Anterior cingulate cortex (tissue), 58 donors: ENCODE data around the gene COL24A1.
"Not testable (repeated sequence)": the region's sequence is repeated elsewhere in the genome, so short reads cannot be mapped to it uniquely, and the experiment has no call there.

Experiments
- DNase-seq, 58 donors: peaks; one replicate each; lab custom pipeline; 2025; lab: John Stamatoyannopoulos, UW

The COL24A1 gene

DNA sequence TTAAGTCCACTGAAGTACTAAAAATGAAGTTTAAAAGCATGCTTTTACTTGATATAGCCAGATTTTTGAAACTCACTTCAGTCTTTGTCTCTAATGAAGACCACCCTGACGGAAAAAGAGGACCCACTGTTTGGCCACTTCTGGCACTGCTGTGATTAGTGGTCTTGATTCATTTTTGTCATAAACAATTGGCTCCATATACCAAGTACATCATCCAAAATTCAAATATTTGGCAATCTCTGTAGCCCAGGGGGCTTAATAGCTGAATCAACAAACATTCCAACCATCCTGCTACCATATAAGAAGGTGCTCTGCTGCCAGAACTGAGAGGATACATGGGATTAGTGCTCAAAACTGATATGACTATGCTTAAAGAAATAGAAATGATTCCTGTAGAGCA lies 156.0 kb downstream of the COL24A1 start:
- DNase-seq = no peak

GRCh38 chr1:85998105-85998855 lies 158.3 kb downstream of the COL24A1 start:
- no peak for DNase-seq

GRCh38 chr1:85992791-85993190 lies 163.8 kb downstream of the COL24A1 start:
- DNase-seq = no peak

GRCh38 chr1:85991261-85991660 lies 165.3 kb downstream of the COL24A1 start:
- DNase-seq = no peak

DNA sequence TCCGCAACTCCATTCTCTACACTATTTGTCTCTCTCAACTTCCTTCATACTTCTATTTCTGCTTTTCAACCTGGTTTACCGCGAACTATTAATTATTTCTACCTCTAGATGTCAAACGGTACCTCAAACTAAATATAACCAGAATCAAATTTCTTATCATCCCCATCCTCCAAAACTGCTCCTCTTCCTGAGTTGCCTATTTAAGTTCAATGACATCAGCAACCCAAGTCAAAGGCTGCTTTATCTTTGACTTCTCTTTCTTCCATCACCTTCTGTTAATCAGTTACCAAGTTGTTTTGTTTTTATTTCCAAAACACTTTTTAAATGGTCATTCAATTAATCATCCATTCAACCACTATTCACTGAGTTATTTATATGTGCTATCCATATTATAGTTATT lies 171.9 kb downstream of the COL24A1 start:
- DNase-seq = no peak

DNA sequence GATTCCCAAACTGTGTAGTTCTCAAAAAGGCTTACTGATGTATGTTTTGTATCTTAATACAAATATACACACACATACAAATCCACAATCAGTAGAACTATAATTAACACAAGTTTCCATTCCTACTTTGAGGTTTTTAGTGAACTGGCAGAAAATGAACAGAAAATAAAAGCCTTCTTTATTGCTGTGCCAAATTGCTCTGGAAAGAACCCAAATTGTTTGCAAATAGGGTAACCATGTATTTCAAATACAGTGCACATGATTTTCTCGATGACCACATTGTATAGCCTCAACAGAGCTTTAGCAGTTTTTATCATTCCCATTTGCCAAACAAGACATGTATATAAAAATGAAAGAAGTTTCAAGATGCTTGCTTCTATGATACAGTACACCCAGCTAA lies 173.3 kb downstream of the COL24A1 start:
- DNase-seq = no peak

DNA sequence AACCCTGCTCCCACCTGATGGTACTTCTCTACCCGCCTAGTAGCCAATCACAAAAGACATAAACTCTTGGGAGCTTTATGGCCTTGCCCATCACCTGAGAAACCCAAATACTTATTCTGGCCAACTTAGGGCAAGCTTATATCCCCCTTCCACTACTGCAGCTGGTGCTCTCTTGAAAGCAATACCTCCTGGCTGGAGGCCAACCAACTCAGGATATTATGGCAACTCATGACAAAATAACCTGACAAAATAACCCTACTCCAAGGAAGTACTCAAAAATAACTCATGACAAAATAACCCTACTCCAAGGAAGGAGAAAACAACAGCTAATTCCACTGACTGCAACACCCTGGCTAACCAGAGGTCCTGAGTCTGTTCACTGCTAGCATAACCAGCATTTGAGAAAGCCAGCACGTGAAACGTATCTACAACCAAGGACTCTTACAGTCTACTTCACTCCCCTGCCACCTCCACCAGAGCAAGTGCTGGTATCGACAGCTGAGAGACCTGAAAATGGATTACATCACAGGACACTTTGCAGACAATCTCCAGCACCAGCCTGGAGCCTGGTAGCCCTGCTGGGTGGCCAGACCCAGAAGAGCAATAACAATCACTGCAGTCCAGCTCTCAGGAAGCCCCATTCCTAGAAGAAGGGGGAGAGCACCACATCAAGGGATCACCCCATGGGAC lies 179.9 kb downstream of the COL24A1 start:
- no peak for DNase-seq

DNA sequence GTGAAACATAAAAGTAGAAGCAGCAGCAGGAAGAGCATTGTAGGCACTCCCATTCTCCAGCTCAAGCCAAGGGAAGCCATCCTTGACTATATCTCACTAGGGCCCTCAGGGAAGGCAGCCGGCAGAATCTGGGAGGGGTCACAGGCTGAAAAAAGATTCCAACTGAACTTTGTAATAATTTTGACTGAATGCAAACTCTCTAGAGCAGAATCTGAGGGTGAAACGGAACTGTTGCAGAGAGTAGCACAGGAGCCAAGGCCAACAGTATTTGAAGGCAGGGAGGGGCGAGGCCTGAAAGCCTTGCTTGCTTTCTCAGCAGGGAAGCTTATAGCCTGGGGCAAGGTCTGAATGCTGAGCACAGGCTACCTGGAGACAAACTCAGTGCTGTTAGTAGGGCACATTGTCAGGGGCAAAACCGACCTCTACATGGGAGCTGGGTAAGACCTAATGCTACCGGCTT lies 180.6 kb downstream of the COL24A1 start:
- no peak for DNase-seq

DNA sequence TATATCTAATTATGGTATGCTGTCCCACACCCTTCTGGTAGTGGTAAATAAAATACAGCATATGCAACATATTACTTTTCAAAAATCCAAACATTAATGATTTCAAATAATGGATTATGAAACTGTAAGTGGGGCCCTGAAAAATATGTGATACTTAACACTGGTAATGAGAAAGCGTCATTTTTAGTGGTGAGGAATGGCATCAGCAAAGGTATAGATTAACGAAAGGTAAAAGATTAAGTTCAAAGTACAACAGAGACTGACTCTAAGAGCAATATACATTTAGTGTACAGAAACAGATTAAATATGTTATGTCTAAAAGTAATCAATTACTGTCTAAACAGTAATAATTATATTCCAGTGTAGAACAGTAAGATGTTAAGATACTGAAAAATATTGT lies 194.1 kb downstream of the COL24A1 start:
- DNase-seq = no peak

GRCh38 chr1:85957760-85958159 lies 198.8 kb downstream of the COL24A1 start:
- DNase-seq = no peak

GRCh38 chr1:85955218-85955617 lies 201.4 kb downstream of the COL24A1 start:
- not testable (repeated sequence) for DNase-seq

GRCh38 chr1:85952460-85952859 lies 204.1 kb downstream of the COL24A1 start:
- DNase-seq = no peak

DNA sequence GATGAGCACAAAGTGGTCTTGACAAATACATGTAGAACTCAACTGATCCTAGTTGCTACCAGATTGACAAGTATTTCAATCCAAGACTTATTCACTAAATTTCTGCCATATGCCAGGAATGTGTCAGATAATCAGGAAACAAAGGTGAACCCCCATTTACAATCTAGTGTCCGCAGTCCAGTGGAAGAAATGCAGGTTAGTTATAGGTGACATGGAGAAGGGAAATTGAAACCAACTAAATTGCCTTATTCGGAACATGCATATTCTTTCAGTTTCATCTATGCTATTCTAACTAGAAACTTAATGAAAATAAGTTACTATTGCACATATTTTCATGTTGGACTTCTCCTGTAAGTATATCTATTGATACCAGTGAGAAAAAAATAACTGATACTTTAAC lies 209.4 kb downstream of the COL24A1 start:
- no peak for DNase-seq

- DNase-seq = no peak
These were observed 212.6 kb downstream of the COL24A1 start for GRCh38 chr1:85943945-85944344.

DNA sequence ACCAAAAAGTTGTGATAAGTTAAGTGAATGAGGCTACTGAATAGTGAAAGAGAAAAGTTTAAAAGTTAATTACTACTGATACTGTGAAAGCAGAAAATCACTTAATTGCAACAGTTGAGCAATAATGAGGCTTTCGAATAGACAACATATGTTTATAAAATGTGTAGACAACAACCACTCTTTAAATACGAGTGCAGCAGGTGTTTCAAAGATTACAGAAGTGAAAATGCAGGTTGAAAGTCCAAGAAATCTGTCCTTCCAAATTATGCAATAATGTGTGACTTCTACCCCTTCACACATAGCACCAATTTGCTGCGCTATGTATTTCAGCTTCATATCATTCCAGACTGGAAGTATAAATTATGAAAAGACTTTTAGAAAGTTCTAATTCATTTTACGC lies 213.0 kb downstream of the COL24A1 start:
- no peak for DNase-seq

- DNase-seq = no peak
These were observed 215.8 kb downstream of the COL24A1 start for GRCh38 chr1:85940656-85941306.

- no peak for DNase-seq
These were observed 217.7 kb downstream of the COL24A1 start for GRCh38 chr1:85938829-85939228.

GRCh38 chr1:85936470-85936869 lies 220.1 kb downstream of the COL24A1 start:
- no peak for DNase-seq

DNA sequence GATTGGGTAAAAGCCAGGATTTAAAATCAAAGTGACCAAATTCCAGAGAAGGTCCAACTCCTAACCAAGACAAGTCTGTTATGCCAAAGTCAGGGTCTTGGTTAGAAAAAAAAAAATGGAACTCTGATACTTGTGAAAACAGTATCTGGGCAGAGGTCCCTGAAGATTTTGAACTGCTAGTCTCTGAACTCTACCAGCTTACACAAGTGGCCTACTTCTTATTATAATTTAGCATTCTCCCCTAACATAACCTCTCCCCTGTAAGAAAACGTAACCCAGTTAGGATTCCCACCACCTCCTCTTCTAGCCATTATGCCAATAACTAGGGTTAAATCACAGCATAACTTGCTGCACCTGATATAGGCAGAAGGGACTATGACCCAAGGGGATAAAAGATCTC lies 220.5 kb downstream of the COL24A1 start:
- DNase-seq = no peak

GRCh38 chr1:85935234-85935633 lies 221.3 kb downstream of the COL24A1 start:
- DNase-seq = no peak

DNA sequence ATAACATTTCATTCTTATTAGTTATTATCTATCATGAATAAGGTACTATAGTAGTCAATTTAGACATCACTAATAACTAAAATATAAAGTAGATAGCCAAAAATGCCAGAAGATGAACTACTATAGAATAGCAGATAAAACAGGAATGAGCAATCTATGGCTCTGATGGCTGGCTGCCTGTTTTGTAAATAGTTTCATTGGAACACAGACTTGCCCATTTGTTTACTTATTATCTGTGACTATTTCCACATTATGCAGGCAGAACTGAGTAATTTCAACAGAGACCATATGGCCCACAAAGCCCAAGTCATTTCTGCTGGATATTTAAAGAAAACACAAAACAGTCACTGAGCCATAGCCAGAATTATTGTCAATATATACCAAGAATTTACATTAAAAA lies 222.1 kb downstream of the COL24A1 start:
- no peak for DNase-seq

DNA sequence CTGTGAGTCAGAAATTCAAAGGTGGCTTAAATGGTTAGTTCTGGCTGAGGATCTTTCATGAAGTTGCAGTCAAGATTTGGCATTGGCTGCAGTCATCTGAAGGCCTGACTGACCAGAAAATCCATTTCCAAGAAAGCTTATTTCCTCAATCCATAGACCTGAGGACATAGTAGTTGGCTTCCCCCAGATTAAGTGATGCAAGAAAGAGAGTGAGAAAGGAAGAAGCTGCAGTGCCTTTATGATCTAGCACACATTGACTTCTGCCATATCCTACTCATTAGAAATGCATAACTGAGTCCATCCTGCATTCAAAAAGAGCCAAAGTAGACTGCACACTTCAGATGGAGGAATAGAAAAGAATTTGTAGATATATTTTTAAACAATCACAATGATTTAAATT lies 222.6 kb downstream of the COL24A1 start:
- no peak for DNase-seq
